ENCODE data around the gene TNK2.

DNA sequence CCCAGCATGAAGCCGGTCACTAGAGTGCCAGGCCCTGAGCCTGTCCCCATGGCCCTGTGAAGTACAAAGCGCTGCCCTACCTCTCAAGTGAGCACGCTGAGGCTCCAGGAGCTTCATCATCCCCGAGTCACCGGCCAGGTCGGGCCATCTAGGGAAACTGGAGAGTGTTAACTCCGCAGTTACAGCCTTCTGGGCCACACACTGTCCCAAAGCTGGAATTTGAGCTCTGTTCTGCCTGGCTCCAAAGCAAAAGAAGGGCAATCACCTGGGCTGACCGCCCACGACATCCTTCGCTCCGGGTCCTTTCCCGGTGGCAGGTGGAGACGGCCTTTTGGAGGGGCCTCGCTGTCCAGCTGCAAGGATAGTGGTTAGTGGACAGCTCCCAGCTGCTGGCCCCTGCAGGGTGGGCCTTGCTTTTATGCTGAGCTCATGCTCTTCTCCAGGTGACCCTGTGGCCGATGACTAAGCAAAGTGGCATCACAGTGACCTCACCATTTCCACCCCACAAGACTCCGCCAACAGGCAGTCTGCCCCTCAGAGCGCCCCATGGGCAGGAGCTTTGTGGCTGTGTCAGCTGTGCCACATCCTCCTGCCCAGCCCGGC lies 93.1 kb downstream of the TNK2 start:
- TF ChIP-seq, protein P1, sequence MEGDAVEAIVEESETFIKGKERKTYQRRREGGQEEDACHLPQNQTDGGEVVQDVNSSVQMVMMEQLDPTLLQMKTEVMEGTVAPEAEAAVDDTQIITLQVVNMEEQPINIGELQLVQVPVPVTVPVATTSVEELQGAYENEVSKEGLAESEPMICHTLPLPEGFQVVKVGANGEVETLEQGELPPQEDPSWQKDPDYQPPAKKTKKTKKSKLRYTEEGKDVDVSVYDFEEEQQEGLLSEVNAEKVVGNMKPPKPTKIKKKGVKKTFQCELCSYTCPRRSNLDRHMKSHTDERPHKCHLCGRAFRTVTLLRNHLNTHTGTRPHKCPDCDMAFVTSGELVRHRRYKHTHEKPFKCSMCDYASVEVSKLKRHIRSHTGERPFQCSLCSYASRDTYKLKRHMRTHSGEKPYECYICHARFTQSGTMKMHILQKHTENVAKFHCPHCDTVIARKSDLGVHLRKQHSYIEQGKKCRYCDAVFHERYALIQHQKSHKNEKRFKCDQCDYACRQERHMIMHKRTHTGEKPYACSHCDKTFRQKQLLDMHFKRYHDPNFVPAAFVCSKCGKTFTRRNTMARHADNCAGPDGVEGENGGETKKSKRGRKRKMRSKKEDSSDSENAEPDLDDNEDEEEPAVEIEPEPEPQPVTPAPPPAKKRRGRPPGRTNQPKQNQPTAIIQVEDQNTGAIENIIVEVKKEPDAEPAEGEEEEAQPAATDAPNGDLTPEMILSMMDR (conservative IDR thresholded peaks at IDR 0.05; ENCODE audit: low read length): no peak
- no peak for TF ChIP-seq EZH2phosphoT487 (IDR thresholded peaks at IDR 0.05; ENCODE audit: borderline replicate concordance)
